DMS79 (cell line): ENCODE measurements around the gene OLIG1.

ENCODE experiments used
- DNase-seq: peaks from one replicate; lab custom pipeline; 2025; lab: John Stamatoyannopoulos, UW

OLIG1 gene

DNA sequence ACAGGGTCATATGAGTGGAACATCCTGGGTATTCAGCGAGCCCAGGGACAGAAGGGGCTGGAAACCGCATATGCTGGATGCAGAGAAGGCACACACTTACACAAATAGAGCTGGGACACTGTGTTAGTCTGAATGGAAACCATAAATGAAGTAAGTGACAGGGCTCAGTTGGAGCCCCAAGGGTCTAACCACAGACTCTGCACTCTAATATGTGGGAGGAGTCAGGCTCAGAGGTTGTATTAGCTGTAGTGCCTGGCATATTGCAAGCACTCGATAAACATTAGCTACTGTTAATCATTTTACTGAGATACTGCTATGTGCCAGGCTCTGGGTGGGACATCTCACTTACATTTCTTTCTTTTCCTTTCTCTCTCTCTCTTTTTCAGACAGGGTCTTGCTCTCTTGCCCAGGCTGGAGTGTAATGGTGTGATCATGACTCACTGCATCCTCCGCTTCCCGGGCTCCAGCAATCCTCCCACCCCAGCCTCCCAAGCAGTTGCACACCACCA lies 6.5 kb upstream of the OLIG1 start:
- DNase-seq, result no peak

DNA sequence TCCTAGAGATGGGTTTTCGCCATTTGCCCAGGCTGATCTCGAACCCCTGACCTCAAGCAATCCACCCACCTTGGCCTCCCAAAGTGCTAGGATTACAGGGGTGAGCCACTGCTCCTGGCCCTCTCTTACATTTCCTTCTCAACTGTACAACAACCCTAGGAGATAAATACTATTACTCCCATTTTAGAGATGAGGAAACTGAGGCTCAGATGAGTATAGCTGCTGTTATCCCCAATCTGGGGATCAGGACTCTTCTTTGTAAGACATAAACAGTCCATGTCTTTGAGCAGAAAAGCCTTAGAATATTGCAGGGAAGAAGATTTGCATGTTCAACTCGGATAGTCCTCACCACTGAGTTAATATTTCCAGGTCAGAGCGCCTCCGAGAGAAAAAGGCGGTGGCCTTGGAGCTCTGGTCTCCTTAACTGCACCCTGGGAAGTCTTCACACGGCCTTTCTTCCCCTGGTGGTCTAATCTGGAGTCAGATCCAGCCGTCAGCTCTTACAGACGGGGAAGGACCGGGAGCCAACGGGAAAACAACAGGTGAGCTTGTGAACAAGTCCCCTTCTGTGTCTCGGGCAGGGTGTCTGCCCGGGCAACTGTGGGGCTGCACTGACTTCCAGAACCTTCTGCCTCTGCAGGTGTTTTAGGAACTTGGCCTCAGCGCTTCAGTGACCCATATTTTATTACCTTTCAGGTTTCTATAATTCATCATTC lies 5.9 kb upstream of the OLIG1 start:
- DNase-seq, result no peak

DNA sequence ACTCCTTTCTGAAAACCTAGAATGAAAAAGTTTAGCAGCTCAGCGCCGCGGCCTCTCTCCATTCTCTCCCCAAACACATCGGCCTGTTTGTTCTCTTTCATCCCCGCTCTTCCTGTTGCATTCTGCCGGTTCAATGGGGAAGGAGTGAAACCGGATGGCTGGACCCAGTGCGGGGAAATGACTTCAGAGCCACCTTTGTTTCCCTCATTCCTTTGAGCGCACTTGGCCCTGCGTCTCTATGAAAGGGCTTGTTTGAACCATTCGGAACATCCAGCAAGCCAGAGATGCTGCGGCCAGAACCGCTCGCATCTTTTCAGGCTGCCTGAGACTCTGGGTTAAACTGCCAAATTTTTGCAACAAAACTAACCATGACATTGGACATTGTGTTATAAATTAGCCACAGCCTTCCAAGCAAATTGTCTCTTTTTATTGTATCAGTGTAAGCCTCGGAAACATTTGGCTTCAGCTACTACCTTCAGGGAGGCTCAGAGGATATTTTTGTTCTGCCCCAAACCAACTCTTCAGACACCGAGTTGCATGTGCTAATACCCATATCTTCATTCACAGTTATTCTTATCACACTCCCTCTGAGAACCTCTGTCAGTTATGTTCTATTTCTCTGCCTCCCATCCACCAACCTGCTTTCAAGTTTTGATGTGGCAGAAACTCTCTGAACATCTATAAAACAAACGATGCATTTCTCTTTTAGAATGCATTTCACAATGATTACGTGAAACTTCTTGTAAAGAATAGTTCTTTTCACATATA lies 5.1 kb upstream of the OLIG1 start:
- DNase-seq, result no peak

DNA sequence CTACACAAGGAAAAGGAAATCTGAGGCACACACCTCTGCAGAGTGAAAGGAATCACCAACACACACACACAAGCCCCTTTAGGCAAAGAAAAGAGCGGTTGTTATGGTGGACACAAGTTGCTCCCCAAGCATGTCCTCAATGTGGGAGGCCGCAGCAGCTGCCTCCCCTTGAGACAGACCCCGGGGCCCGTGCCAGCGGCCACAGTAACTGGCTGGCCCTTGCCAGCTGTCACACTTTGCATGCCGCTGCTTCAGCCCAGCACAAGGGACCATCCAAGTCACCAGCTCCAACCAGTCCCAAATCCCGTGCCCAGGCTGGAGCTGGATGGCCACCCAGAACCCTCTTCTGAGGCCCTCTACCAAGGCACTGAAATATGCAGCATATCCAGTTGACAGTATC lies 2.9 kb upstream of the OLIG1 start:
- no peak for DNase-seq

DNA sequence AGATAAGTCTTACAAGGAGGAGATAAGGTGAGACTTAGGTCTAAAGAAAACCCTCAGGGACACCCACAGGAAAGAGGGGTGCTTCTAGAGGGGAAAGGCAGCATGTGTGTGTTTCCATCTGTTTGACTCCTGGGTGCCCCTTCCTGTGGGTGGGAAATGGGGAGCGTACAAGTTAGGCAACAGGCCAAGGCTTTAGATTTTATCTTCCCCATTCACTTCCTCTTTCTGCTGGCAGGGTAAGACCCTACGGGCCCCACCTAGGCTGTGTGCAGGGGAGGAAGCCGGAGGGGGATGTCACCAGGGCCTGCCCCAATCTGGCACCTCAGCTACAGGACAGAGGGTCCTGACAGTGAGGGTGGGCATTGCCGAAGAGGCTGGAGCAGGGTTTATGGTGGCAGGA lies 2.5 kb upstream of the OLIG1 start:
- DNase-seq, result no peak

DNA sequence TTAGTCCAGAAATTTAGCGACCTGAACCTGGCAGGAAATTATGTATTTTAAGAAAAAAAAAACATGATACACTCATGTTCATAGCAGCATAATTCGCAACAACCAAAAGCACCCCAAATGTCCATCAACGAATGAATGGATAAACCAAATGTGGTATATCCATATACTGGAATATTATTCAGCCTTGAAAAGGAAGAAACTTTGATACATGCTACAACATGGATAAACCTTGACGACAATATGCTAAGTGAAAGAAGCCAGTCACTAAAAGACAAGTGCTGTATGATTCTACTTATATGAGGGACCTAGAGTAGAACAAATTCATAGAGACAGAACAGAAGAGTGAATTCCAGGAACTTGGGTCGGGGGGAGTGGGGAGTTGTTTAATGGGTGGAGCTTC lies 698 bp upstream of the OLIG1 start:
- DNase-seq, result no peak

DNA sequence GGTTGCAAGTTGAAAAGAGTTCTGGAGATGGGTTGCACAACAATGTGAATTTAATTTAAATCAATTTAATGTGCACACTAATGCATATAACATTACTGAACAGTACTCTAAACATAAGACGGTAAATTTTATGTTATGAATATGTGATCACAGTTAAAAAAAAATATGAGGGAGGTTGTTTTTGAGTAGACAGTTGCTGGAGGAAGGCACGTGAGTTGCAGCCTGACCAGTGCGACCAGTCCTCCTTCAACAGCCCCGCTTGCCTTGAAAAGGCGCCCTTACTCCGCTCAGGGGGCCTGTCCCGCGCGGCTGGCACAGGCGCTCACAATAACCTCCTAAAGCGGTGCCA lies 322 bp upstream of the OLIG1 start:
- no peak for DNase-seq

DNA sequence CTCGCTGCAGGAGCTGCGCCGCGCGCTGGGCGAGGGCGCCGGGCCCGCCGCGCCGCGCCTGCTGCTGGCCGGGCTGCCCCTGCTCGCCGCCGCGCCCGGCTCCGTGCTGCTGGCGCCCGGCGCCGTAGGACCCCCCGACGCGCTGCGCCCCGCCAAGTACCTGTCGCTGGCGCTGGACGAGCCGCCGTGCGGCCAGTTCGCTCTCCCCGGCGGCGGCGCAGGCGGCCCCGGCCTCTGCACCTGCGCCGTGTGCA lies 730 bp downstream of the OLIG1 start:
- DNase-seq, result no peak

DNA sequence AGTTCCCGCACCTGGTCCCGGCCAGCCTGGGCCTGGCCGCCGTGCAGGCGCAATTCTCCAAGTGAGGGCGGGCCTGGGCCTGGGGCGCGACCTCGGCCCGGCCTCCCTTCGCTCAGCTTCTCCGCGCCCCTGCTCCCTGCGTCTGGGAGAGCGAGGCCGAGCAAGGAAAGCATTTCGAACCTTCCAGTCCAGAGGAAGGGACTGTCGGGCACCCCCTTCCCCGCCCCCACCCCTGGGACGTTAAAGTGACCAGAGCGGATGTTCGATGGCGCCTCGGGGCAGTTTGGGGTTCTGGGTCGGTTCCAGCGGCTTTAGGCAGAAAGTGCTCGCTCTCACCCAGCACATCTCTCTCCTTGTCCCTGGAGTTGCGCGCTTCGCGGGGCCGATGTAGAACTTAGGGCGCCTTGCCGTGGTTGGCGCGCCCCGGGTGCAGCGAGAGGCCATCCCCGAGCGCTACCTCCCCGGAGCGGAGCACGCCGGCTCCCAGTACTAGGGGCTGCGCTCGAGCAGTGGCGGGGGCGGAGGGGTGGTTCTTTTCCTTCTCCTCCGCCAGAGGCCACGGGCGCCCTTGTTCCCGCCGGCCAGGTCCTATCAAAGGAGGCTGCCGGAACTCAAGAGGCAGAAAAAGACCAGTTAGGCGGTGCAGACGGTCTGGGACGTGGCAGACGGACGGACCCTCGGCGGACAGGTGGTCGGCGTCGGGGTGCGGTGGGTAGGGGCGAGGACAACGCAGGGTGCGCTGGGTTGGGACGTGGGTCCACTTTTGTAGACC lies 1.2 kb downstream of the OLIG1 start:
- DNase-seq, result no peak

DNA sequence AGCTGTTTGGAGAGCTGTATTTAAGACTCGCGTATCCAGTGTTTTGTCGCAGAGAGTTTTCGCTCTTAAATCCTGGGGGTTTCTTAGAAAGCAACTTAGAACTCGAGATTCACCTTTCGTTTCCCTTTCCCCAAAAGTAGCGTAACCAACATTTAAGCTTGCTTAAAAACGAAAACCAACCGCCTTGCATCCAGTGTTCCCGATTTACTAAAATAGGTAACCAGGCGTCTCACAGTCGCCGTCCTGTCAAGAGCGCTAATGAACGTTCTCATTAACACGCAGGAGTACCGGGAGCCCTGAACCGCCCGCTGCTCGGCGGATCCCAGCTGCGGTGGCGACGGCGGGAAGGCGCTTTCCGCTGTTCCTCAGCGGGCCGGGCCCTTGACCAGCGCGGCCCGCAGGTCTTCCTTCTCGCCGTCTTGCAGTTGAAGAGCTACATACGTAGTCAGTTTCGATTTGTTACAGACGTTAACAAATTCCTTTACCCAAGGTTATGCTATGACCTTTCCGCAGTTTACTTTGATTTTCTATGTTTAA lies 1.9 kb downstream of the OLIG1 start:
- DNase-seq, result no peak

DNA sequence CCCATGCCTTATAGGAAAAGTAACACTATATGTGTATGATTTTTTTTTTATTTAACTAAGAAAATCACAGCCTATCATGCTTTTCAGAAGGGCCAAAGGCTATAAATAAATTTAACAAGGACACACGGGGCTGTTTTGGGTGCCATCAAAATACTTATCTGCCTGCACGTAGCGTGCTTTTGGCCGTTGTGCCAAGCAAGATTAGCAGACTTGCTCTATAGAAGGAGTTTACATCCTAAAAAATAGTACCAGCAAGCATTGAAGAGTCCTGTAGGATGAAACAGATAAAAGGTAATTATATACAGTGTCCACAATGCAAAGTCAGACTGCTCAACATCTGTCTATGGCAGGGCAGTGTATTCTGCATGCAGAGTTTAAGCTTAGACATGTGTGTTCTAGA lies 3.7 kb downstream of the OLIG1 start:
- no peak for DNase-seq

DNA sequence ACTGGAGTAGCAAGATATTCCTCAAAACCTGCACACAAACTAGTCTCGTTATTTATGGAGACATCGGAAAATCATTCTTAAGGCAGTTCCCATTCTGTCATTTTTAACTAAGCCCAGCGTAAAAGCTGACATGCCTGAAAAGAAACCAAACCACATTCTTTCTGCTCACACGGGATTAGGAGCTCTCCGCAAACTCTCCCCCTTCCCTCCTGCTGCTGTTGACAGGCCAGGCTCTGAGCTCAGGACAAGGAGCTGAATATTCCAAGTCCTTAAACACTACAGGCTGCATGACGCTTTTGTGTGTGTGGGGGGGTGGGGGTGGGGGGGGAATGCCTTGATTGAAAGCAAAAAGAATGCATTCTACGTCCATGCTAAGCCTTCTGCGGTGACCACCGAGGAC lies 5.2 kb downstream of the OLIG1 start:
- no peak for DNase-seq

DNA sequence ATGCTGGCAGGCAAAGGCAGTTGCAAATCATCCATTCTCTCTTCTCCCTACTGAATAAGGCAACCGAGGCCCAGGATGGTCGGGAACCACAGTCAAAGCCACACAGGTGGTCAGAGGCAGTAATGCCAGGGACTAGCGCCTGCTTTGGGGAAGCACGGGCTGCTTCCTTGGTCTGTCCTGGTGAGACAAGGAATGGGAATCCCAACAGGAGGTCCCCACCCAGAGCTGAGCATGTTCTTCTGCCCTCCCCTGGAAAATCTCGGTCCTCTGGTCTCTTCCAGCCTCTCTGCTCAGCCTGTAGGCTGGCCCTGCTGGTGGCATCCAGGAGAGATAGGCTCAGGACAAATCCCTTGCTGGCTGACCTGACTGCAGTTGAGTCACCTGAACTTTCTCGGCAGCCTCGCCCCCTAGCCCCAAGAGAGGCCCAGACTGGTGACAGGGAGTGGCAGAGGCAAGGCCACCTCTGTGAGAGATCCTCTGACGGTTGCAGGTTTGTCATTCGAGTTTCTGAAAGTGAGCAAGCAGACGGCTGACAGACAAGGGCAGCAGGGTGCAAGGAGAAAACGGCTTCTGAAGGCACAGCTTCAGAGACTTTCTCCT lies 5.8 kb downstream of the OLIG1 start:
- no peak for DNase-seq

DNA sequence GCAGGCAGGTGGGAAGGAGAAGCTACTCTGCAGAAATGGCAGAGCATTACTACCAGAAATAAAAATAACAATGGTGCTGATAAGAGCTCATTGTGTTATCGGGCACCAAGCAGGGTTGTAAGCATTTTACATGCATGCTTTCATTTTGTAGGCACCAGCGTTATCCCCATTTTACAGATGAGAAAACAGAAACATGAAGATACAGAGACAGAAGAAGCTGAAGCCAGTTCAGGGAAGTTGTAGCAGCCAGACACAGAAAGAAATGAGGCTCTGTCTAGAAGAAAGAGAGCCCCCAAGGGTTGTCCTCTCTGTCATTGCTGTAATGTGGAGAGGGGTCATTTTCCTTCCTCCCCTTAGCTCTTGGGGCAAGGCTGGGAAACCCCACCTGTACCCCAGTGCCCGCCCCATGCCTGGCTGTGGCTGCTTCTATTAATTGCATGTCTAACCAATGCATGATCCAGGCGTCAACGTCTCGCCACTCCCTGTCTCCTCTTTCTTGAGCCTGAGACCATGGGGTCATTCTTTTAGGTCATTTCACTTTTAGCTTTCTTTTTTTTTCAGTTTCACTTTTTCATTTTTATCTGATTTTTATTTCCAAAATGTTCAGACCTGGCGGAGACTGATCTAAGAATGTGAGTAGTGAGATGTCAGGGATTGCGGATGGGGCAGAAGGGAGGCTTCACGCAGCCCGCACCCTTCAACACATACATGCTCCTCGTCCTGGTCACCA lies 6.8 kb downstream of the OLIG1 start:
- no peak for DNase-seq

DNA sequence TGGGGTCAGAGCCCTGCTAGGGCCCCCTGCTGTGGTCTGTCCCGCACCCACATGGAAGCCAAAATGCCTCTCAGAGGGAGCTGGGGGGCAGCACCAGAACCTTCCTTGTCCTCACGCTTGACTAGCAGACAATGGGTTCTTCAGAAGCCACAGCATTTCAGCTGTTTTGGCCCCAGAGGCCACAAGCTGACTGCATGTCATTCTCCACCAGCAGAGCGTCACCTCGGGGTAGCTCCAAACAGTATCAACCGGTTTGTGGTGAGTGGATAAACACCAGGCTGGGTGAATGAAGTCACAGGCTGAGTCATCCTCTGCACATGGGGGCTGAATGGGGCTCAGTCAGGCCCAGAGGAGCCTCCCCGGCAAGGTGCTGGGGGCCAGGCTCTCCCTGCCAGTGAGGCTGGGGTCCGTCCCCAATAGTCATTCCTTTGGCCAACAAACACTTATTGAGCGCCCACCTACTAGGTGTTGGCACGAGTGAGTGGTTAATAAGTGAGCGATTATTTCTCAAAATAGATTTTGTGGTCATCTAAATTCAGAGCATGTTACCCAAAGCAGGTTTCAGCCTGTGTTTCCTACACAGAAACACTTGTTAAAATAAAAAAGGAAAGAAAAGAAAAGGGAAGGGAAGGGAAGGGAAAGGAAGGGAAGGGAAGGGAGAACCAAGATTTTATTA lies 9.1 kb downstream of the OLIG1 start:
- no peak for DNase-seq

DNA sequence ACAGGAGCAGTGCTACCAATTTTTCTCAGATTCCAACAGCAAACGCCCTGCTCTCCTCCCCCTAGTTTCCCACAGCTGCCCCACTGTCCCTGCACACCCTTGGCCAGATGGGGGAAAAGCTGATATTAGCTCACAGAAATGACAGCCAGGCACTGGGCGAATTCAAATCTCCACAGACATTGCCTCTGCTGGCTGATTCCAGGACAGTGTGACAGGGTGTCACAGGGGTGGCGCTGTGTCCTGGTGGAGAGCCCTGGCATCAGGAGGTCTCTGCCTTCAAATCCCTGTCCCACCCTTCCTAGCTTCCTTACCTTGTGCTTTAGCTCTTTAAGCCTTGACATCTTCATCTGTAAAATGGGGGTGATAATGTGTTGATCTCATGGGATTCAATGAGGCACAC lies 10.4 kb downstream of the OLIG1 start:
- no peak for DNase-seq

DNA sequence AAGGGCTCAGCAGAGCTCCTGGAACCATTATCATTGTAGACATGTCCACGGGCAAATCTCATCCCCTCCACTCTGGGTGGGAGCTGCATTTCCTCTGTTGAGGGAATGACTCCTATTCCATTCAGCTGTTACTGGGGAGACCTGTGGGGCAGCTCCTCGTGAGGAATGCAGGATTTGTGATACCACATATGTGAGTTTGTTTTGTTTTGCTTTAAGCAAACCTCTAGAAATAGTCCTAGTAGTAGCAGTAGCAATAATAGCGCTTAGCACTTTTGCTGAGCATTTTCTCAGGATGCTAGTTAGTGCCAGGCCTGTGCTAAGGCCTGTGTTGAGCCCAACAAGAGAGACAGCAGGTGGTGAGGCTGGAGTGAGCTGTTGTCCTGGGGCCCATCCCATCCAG lies 10.8 kb downstream of the OLIG1 start:
- DNase-seq, result no peak

DNA sequence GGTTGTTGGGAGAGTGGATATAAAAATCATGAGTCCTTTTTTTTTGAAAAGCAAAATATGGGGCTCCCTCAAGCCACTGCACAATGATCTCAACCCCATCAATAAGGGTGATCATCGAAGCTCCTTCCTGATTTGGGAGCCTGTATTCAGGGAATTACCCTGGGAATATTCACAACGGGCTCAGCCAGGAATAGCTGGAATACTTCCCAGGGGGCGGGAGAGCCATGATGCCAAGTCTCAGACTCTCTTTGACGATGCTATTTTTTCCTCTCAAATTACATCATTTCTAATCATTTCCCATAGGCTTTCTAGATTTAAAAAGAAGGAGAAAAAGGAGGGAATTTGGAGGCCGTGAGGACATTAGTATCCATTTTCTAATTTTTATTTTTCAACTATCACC lies 18.4 kb downstream of the OLIG1 start:
- no peak for DNase-seq

DNA sequence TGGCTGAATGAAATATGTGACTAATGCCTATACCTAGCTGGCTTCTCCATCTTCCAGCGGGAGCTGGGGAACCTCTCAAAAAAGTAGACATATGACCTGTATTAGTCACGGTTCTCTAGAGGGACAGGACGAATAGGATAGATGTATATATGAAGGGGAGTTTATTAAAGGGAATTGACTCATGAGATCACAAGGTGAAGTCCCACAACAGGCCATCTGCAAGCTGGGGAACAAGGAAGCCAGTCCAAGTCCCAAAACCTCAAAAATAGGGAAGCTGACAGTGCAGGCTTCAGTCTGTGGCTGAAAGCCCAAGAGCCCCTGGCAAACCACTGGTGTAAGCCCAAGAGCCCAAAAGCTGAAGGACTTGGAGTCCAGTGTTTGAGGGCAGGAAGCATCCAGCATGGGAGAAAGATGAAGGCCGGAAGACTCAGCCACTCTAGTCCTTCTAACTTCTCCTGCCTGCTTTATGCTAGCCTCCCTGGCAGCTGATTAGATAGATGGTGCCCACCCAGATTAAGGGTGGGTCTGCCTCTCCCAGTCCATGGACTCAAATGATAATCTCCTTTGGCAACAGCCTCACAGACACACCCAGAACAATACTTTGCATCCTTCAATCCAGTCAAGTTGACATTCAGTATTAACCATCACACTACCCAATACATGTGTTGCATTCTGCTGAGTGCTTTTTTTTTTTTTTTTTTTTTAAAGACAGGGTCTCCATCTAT lies 19.6 kb downstream of the OLIG1 start:
- no peak for DNase-seq

DNA sequence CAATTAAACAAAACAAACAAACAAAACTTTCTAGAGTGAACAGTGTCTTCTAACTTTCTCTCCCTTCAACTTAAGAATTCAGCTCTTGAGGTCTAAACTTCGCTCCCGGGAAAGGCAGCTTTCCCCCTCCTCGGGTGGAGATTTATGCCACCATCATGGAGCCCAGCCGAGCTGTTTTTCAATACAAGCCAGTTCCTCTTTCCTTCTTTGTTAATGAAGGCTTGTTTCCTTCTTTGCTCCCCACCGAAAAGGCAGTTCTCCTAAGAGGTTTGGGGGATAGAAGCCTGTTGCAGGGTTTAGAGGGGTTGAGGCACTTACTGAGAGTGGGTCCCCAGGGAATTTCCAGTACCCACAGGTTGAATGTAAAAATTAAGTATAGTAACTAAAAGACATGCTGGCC lies 26.5 kb downstream of the OLIG1 start:
- no peak for DNase-seq

DNA sequence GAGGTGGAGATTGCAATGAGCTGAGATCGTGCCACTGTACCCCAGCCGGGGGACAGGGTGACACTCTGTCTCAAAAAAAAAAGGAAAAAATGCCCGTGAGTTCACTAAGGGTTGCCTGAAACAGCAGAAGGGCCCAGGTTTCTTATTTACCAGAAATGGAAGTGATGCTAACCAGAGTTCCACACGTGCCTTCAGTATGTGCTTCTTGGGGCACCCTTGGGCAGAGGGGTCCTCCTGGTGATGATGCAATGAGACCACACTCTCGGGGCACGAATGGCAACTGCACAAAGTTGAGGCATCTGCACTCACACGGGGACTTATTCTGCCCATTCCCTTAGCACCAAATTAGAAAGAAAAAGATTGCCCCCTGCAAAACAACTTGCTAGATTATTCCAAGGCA lies 29.2 kb downstream of the OLIG1 start:
- no peak for DNase-seq
